ENCODE results near the gene SEMA3F. TPM values are rescaled to one million over a fixed set of nuclear protein-coding genes. Genes with fewer than 3 reads are reported as not detected.

The SEMA3F gene
- polyA plus RNA-seq, 1 experiment, result 14.7 TPM

DNA sequence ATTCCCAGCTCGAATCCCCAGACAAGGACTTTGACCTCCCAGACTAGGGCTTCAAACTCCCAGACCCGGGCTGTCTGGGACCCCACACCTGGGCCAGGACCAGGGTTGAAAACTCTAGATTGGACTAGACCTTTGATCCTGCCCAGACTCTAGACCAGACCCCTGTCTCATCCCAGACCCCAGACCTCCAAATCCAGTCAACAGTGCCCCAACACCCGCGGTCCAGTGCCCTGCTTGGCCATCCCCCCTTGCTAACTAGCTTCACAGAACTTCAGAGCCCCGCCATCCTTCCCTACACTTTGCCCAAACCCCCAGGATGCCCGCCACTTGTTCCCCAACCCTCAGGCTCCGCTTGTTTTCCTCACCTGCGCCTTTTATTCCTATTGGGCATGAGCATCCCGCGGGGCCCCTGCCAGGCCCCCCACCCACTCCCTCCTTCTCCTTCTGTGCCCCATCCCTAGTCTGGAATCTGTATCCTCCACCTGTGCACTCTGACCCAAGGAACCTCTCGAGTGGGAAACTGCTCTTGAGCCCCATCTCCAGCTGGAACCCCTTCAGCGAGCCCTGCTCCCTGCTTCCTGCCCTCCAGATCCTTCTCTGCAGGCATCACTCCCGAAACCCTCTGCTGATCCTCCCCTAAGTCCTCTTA is 81.5 kb downstream of the SEMA3F start:
- Histone ChIP-seq H3K9me3 (ENCODE audit: control insufficient read depth, insufficient read depth, low read length) (no peaks in the 10 kb centered on the region), H3K27me3 (ENCODE audit: control insufficient read depth, insufficient read depth, low read length) (no peaks in the 10 kb centered on the region), H3K4me3 (ENCODE audit: low read depth, low read length) (peak overlapping the region; percentile 95), H3K27ac (ENCODE audit: low read depth, low read length) (no peak overlapping the region)
- CTCF ChIA-PET, result interaction anchor here (0.7 to 3.6 kb wide), 3 partner anchors 10 to 22 kb away, joined by 8 to 25 read pairs (median 11); no protein-coding TSS in a partner anchor
- POLR2A ChIA-PET, result interaction anchor here (1.1 to 2.2 kb wide), 4 partner anchors 11 to 45 kb away, joined by 3 to 24 read pairs (median 10); no protein-coding TSS in a partner anchor
- no peak for TF ChIP-seq CTCF (IDR thresholded peaks at IDR 0.05; ENCODE audit: low read depth, low read length)
- no peak for DNase-seq (ENCODE audit: low read depth, low spot score)

DNA sequence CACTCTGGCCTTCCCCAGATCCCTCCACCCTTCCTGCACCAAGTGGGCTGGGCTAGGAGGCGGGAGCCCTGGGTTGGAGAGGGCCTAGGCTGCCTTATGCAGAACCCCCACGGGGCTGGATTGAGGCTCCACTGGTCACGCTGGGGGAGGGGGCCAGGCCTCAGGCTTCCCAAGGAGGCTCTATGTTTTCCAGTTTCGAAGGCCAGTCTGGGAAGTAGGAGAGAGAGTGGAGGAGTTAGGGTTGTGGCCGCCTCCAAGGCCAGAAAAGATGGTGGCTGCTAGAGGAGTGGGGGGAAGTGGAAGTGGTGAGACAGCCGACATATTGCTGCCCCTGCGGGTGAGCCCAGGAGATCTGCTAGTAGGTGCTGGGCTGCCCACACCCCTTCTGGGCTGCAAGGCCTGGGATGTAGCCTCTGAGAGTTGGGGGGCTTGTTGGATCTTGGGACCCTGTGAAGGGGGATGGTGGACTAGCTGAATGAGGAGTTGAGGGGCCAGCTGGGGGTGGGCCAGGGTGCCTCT is 82.1 kb downstream of the SEMA3F start:
- H3K27me3 ChIP-seq (ENCODE audit: control insufficient read depth, insufficient read depth, low read length), result no peaks in the 10 kb centered on the region
- TF ChIP-seq CTCF (IDR thresholded peaks at IDR 0.05; ENCODE audit: low read depth, low read length), result no peak
- ChIA-PET CTCF (interaction anchor here (0.6 to 1.9 kb wide), 4 partner anchors 10 to 112 kb away, joined by 4 to 11 read pairs (median 9); no protein-coding TSS in a partner anchor), POLR2A (interaction anchor here (2.2 kb wide), 1 partner anchor 10 kb away, joined by 24 read pairs; no protein-coding TSS in a partner anchor)
- peak overlapping the region; percentile 52 for H3K27ac ChIP-seq (ENCODE audit: low read depth, low read length)
- no peak for DNase-seq (ENCODE audit: low read depth, low spot score)
- H3K9me3 ChIP-seq (ENCODE audit: control insufficient read depth, insufficient read depth, low read length), result no peaks in the 10 kb centered on the region
- peak overlapping the region; percentile 95 for H3K4me3 ChIP-seq (ENCODE audit: low read depth, low read length)

DNA sequence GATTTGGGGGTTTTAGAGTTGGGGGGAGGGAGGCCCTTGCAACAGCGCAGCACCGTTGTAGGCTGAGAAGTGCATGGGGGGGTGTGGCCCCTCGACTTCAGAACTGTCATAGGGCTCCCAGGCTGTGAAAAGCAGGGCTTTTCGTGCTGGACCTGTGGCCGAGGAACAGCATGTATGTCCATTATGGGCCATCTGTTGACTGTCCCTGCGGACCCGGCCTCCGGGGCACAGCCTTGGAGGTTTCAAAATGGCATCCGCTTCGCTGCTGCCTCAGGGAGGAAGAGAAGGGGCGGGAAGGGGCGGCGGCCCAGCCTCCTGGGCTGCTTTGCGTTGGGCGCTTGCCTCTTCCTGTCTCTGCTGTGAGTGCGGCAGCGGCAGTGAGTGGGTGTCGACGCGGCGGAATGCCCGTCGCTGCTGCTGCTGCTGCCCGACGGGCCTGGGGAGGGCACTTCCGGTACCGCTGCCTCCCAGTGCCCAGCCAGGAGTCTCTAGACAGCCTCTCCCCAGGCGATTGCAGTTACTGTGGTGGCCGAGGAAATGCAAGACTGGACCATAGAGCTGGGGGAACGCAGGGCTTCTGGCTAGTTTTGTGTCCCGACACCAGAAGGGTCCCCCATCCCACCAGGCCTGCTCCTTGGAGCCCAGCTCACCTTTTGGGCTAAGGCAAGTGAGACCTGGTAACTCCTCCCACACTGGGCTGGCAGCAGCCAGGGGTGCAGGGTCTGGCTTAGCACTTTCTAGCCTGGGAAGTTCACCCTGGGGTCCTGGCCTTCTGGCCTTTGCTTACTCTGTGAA is 82.8 kb downstream of the SEMA3F start:
- ChIA-PET CTCF (interaction anchor here (0.6 to 1.9 kb wide), 6 partner anchors 9 to 112 kb away, joined by 3 to 11 read pairs (median 6); no protein-coding TSS in a partner anchor), POLR2A (interaction anchor here (0.6 kb wide), 1 partner anchor 136 kb away, joined by 7 read pairs; no protein-coding TSS in a partner anchor)
- TF ChIP-seq CTCF (IDR thresholded peaks at IDR 0.05; ENCODE audit: low read depth, low read length), result no peak
- H3K27ac ChIP-seq (ENCODE audit: low read depth, low read length), result peak overlapping the region; percentile 52
- no peak for DNase-seq (ENCODE audit: low read depth, low spot score)
- H3K27me3 ChIP-seq (ENCODE audit: control insufficient read depth, insufficient read depth, low read length), result no peaks in the 10 kb centered on the region
- H3K4me3 ChIP-seq (ENCODE audit: low read depth, low read length), result peak overlapping the region; percentile 95
- H3K9me3 ChIP-seq (ENCODE audit: control insufficient read depth, insufficient read depth, low read length), result no peaks in the 10 kb centered on the region

- ChIA-PET CTCF (interaction anchor here (1.4 to 1.9 kb wide), 3 partner anchors 8 to 21 kb away, joined by 3 to 11 read pairs (median 4); no protein-coding TSS in a partner anchor), POLR2A (interaction anchor here (0.6 kb wide), 1 partner anchor 136 kb away, joined by 7 read pairs; no protein-coding TSS in a partner anchor)
- peak overlapping the region; percentile 39 for H3K27ac ChIP-seq (ENCODE audit: low read depth, low read length)
Measured at GRCh38 chr3:50238549-50239026, 83.5 kb downstream of the SEMA3F start.

More at GRCh38 chr3:50238549-50239026, 83.5 kb downstream of the SEMA3F start:
- H3K4me3 ChIP-seq (ENCODE audit: low read depth, low read length), result peak overlapping the region; percentile 95
- TF ChIP-seq CTCF (IDR thresholded peaks at IDR 0.05; ENCODE audit: low read depth, low read length), result no peak
- H3K27me3 ChIP-seq (ENCODE audit: control insufficient read depth, insufficient read depth, low read length), result no peaks in the 10 kb centered on the region
- no peaks in the 10 kb centered on the region for H3K9me3 ChIP-seq (ENCODE audit: control insufficient read depth, insufficient read depth, low read length)
- DNase-seq (ENCODE audit: low read depth, low spot score), result no peak

Small RNA genes within 50 kb of the gene (small RNA-seq; reads per million reads assigned to genes)
- not detected for gene MIR566 (ENCODE audit: insufficient read length, low read depth)
- gene MIR5787 (ENCODE audit: insufficient read length, low read depth), result not detected

Other genes with a start within 250 kb of the SEMA3F start
- gene MON1A, start 225.5 kb upstream of the SEMA3F start, polyA plus RNA-seq (2011; rRNA removed), result 7.1 and 8.1 TPM in 2 replicates
- 48.4 and 62.8 TPM in 2 replicates for gene RBM6, start 215.2 kb upstream of the SEMA3F start, polyA plus RNA-seq (2011; rRNA removed)
- gene RBM5, start 66.4 kb upstream of the SEMA3F start, polyA plus RNA-seq (2011; rRNA removed), result 205 and 253 TPM in 2 replicates
- not detected in 2 replicates for gene GNAT1, start 36.3 kb downstream of the SEMA3F start, polyA plus RNA-seq (2011; rRNA removed)
- 0.06 and 0.11 TPM in 2 replicates for gene SLC38A3, start 49.9 kb downstream of the SEMA3F start, polyA plus RNA-seq (2011; rRNA removed)
- gene GNAI2, start 80.9 kb downstream of the SEMA3F start, polyA plus RNA-seq (2011; rRNA removed), result 603 and 661 TPM in 2 replicates
- 22.0 and 24.7 TPM in 2 replicates for gene SEMA3B, start 113.8 kb downstream of the SEMA3F start, polyA plus RNA-seq (2011; rRNA removed)
- not detected in 2 replicates for gene LSMEM2, start 123.8 kb downstream of the SEMA3F start, polyA plus RNA-seq (2011; rRNA removed)
- gene IFRD2, start 137.1 kb downstream of the SEMA3F start, polyA plus RNA-seq (2011; rRNA removed), result 19.3 and 20.6 TPM in 2 replicates
- 3.0 and 4.7 TPM in 2 replicates for gene HYAL3, start 144.1 kb downstream of the SEMA3F start, polyA plus RNA-seq (2011; rRNA removed)
- gene NAA80, start 144.1 kb downstream of the SEMA3F start, polyA plus RNA-seq (2011; rRNA removed), result 2.0 and 4.6 TPM in 2 replicates
- gene HYAL1, start 148.2 kb downstream of the SEMA3F start, polyA plus RNA-seq (2011; rRNA removed), result 0.25 and 0.32 TPM in 2 replicates
- 46.6 and 59.7 TPM in 2 replicates for gene HYAL2, start 167.4 kb downstream of the SEMA3F start, polyA plus RNA-seq (2011; rRNA removed)
- 25.3 and 28.1 TPM in 2 replicates for gene TUSC2, start 172.9 kb downstream of the SEMA3F start, polyA plus RNA-seq (2011; rRNA removed)
- 25.1 and 26.5 TPM in 2 replicates for gene RASSF1, start 185.5 kb downstream of the SEMA3F start, polyA plus RNA-seq (2011; rRNA removed)
- gene ZMYND10, start 190.4 kb downstream of the SEMA3F start, polyA plus RNA-seq (2011; rRNA removed), result 0.87 and 1.1 TPM in 2 replicates
- gene NPRL2, start 195.5 kb downstream of the SEMA3F start, polyA plus RNA-seq (2011; rRNA removed), result 25.6 and 30.2 TPM in 2 replicates
- 14.5 and 19.7 TPM in 2 replicates for gene CYB561D2, start 195.5 kb downstream of the SEMA3F start, polyA plus RNA-seq (2011; rRNA removed)
- 26.6 and 38.1 TPM in 2 replicates for gene TMEM115, start 204.2 kb downstream of the SEMA3F start, polyA plus RNA-seq (2011; rRNA removed)

Measured in AG04450 (cell line).